ENCODE results near the gene KASH5.

Gene KASH5

GRCh38 chr19:49387936-49388372 is at the start of gene KASH5:
KASH5 (plus strand) TSS chr19:49388249; CDS start chr19:49390884, 2,635 bp downstream.
- Mint-ChIP-seq H3K27ac (peak within 1 kb of the TSS; percentile 85), H3K36me3 (no peaks in the 10 kb centered on the region), H3K4me1 (peaks cover 29% of the 10 kb centered on the region), H3K9me3 (peaks cover 1% of the 10 kb centered on the region), H3K4me3 (peak within 1 kb of the TSS; percentile 79), H3K27me3 (no peaks in the 10 kb centered on the region)
- ATAC-seq (ENCODE audit: low read depth) (peak; percentile 65), DNase-seq (ENCODE audit: low spot score in 2 of 2) (peak; percentile 60 to 87)

GRCh38 chr19:49338691-49339300 is 49.3 kb upstream of the KASH5 start:
- peaks cover 46% of the 10 kb centered on the region for H3K36me3 Mint-ChIP-seq
- H3K27ac Mint-ChIP-seq, result peak overlapping the region; percentile 98
- peak overlapping the region; percentile 96 for H3K4me3 Mint-ChIP-seq
- peaks cover 61% of the 10 kb centered on the region for H3K4me1 Mint-ChIP-seq
- ATAC-seq (ENCODE audit: low read depth) (peak; percentile 4), DNase-seq (ENCODE audit: low spot score in 2 of 2) (peak; percentile 55 to 63)
- H3K9me3 Mint-ChIP-seq, result peaks cover 5% of the 10 kb centered on the region
- H3K27me3 Mint-ChIP-seq, result no peaks in the 10 kb centered on the region

GRCh38 chr19:49339301-49340068 is 48.6 kb upstream of the KASH5 start:
- Mint-ChIP-seq H3K4me3 (peak overlapping the region; percentile 96), H3K4me1 (peaks cover 56% of the 10 kb centered on the region), H3K36me3 (peaks cover 47% of the 10 kb centered on the region), H3K27ac (peak overlapping the region; percentile 98), H3K9me3 (peaks cover 5% of the 10 kb centered on the region), H3K27me3 (no peaks in the 10 kb centered on the region)
- DNase-seq (ENCODE audit: low spot score in 2 of 2) (peak in 1 of 2 donors; percentile 45), ATAC-seq (ENCODE audit: low read depth) (peak; percentile 7)

- Mint-ChIP-seq H3K36me3 (peaks cover 54% of the 10 kb centered on the region), H3K9me3 (peaks cover 5% of the 10 kb centered on the region), H3K4me1 (peaks cover 61% of the 10 kb centered on the region), H3K4me3 (peak overlapping the region; percentile 85), H3K27me3 (no peaks in the 10 kb centered on the region), H3K27ac (peak overlapping the region; percentile 91)
- ATAC-seq (ENCODE audit: low read depth) (peak; percentile 78), DNase-seq (ENCODE audit: low spot score in 2 of 2) (peak; percentile 84 to 96)
Measured at GRCh38 chr19:49340069-49340864, 47.8 kb upstream of the KASH5 start.

GRCh38 chr19:49340865-49341718 is 47.0 kb upstream of the KASH5 start:
- ATAC-seq (ENCODE audit: low read depth) (no peak), DNase-seq (ENCODE audit: low spot score in 2 of 2) (peak in 1 of 2 donors; percentile 36)
- H3K27me3 Mint-ChIP-seq, result no peaks in the 10 kb centered on the region
- peaks cover 48% of the 10 kb centered on the region for H3K36me3 Mint-ChIP-seq
- H3K9me3 Mint-ChIP-seq, result peaks cover 5% of the 10 kb centered on the region
- H3K27ac Mint-ChIP-seq, result peak overlapping the region; percentile 91
- peaks cover 61% of the 10 kb centered on the region for H3K4me1 Mint-ChIP-seq
- H3K4me3 Mint-ChIP-seq, result peak overlapping the region; percentile 25

- Mint-ChIP-seq H3K9me3 (peaks cover 5% of the 10 kb centered on the region), H3K4me3 (no peak overlapping the region), H3K27ac (peak overlapping the region; percentile 39), H3K4me1 (peaks cover 56% of the 10 kb centered on the region), H3K27me3 (no peaks in the 10 kb centered on the region), H3K36me3 (peaks cover 40% of the 10 kb centered on the region)
- no peak for ATAC-seq (ENCODE audit: low read depth)
- DNase-seq (ENCODE audit: low spot score in 2 of 2), result no peak
Measured at GRCh38 chr19:49342291-49342721, 45.7 kb upstream of the KASH5 start.

GRCh38 chr19:49343123-49343522 is 44.9 kb upstream of the KASH5 start:
- peaks cover 5% of the 10 kb centered on the region for H3K9me3 Mint-ChIP-seq
- no peak for DNase-seq (ENCODE audit: low spot score in 2 of 2)
- no peaks in the 10 kb centered on the region for H3K27me3 Mint-ChIP-seq
- H3K4me3 Mint-ChIP-seq, result peak overlapping the region; percentile 4
- ATAC-seq (ENCODE audit: low read depth), result no peak
- peaks cover 56% of the 10 kb centered on the region for H3K4me1 Mint-ChIP-seq
- peaks cover 34% of the 10 kb centered on the region for H3K36me3 Mint-ChIP-seq
- peak overlapping the region; percentile 39 for H3K27ac Mint-ChIP-seq

- no peak for ATAC-seq (ENCODE audit: low read depth)
- DNase-seq (ENCODE audit: low spot score in 2 of 2), result no peak
- Mint-ChIP-seq H3K27me3 (no peaks in the 10 kb centered on the region), H3K4me3 (no peak overlapping the region), H3K36me3 (peaks cover 21% of the 10 kb centered on the region), H3K9me3 (peaks cover 1% of the 10 kb centered on the region), H3K4me1 (peaks cover 50% of the 10 kb centered on the region), H3K27ac (peak overlapping the region; percentile 69)
Measured at GRCh38 chr19:49344505-49345423, 43.3 kb upstream of the KASH5 start.

GRCh38 chr19:49347191-49347590 is 40.9 kb upstream of the KASH5 start:
- no peak overlapping the region for H3K4me3 Mint-ChIP-seq
- H3K36me3 Mint-ChIP-seq, result peaks cover 16% of the 10 kb centered on the region
- no peaks in the 10 kb centered on the region for H3K9me3 Mint-ChIP-seq
- DNase-seq (ENCODE audit: low spot score in 2 of 2) (no peak), ATAC-seq (ENCODE audit: low read depth) (no peak)
- H3K27me3 Mint-ChIP-seq, result no peaks in the 10 kb centered on the region
- H3K4me1 Mint-ChIP-seq, result peaks cover 33% of the 10 kb centered on the region
- H3K27ac Mint-ChIP-seq, result no peak overlapping the region

- DNase-seq (ENCODE audit: low spot score in 2 of 2) (no peak), ATAC-seq (ENCODE audit: low read depth) (peak; percentile 78)
- Mint-ChIP-seq H3K27ac (peak overlapping the region; percentile 14), H3K4me1 (peaks cover 28% of the 10 kb centered on the region), H3K4me3 (no peak overlapping the region), H3K27me3 (no peaks in the 10 kb centered on the region), H3K36me3 (peaks cover 13% of the 10 kb centered on the region), H3K9me3 (no peaks in the 10 kb centered on the region)
Measured at GRCh38 chr19:49347835-49348234, 40.2 kb upstream of the KASH5 start.

GRCh38 chr19:49348305-49349189 is 39.5 kb upstream of the KASH5 start:
- Mint-ChIP-seq H3K27me3 (no peaks in the 10 kb centered on the region), H3K4me1 (peaks cover 30% of the 10 kb centered on the region), H3K27ac (peak overlapping the region; percentile 14), H3K4me3 (peak overlapping the region; percentile 43), H3K36me3 (peaks cover 14% of the 10 kb centered on the region), H3K9me3 (no peaks in the 10 kb centered on the region)
- peak; percentile 84 for ATAC-seq (ENCODE audit: low read depth)
- DNase-seq (ENCODE audit: low spot score in 2 of 2), result no peak

GRCh38 chr19:49349567-49349966 is 38.5 kb upstream of the KASH5 start:
- DNase-seq (ENCODE audit: low spot score in 2 of 2) (no peak), ATAC-seq (ENCODE audit: low read depth) (no peak)
- H3K4me1 Mint-ChIP-seq, result peaks cover 35% of the 10 kb centered on the region
- H3K9me3 Mint-ChIP-seq, result no peaks in the 10 kb centered on the region
- H3K4me3 Mint-ChIP-seq, result no peak overlapping the region
- peaks cover 13% of the 10 kb centered on the region for H3K36me3 Mint-ChIP-seq
- H3K27me3 Mint-ChIP-seq, result no peaks in the 10 kb centered on the region
- H3K27ac Mint-ChIP-seq, result no peak overlapping the region

Measured in memory B cell (primary cell).